ENCODE measurements around the gene ATP9B. TPM values are rescaled to one million over a fixed set of nuclear protein-coding genes. Genes with fewer than 3 reads are reported as not detected.
A peak's percentile ranks its signal among the peaks of the same experiment; 100 is the strongest.
"Not testable (repeated sequence)": the region's sequence is repeated elsewhere in the genome, so short reads cannot be mapped to it uniquely, and the experiment has no call there.

The ATP9B gene
- total RNA-seq, 1 donor from 2014 or later, result 39.7 TPM

GRCh38 chr18:79070486-79070885 is 1.3 kb downstream of the ATP9B start:
- DNase-seq (ENCODE audit: low read depth), result no peak

- DNase-seq (ENCODE audit: low read depth), result peak; percentile 19
These were observed 1.8 kb downstream of the ATP9B start for GRCh38 chr18:79071037-79071436.

- no peak for DNase-seq (ENCODE audit: low read depth)
These were observed 2.5 kb downstream of the ATP9B start for GRCh38 chr18:79071503-79072210.

DNA sequence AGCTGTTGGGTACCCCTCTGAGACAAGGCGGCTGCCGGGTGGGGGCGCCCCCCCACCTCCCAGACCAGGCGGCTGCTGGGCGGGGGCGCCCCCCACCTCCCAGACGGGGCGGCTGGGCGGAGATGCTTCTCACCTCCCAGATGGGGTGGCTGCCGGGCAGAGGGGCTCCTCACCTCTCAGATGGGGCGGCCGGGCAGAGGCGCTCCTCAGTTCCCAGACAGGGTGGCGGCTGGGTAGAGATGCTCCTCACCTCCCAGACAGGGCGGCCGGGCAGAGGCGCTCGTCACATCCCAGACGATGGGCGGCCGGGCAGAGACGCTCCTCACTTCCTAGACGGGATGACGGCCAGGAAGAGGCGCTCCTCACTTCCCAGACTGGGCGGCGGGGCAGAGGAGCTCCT is 3.5 kb downstream of the ATP9B start:
- not testable (repeated sequence) for DNase-seq (ENCODE audit: low read depth)

DNA sequence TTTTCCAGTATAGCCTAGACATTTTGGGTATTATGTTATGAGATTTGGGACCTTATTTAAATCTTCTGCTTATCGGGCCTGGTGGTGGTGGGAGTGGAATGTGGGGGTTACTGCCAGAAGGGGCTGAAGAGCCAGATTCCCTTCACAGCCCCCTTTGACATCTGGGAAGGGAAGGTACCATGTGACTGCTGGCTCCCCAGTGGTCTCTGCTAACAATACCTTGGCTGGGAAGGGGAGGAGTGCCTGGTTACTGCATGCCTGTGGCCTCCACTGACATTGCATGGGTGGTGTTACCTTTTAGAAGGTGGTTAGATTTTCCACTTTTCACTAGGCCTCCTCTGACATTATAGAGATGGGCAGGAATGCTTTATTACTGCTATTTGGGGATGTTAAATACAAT is 8.0 kb downstream of the ATP9B start:
- DNase-seq (ENCODE audit: low read depth), result no peak

- not testable (repeated sequence) for DNase-seq (ENCODE audit: low read depth)
These were observed 9.6 kb downstream of the ATP9B start for GRCh38 chr18:79078791-79079190.

DNA sequence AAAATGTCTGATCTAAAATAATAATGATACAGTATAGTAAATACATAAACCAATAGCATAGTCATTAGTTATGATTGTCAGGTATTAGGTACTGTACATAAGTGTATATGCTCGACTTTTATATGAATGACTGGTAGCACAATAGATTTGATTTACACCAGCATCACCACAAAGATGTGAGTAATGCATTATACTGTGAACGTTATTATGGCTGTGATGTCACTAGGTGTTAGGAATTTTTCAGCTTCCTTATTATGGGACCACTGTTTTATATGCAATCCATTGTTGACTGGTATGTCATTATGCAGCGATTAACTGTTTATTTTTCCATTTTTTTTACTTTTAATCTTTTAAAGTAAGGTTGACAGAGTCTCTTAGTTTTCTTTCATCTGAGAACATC is 23.7 kb downstream of the ATP9B start:
- no peak for DNase-seq (ENCODE audit: low read depth)

GRCh38 chr18:79093986-79094385 is 24.8 kb downstream of the ATP9B start:
- DNase-seq (ENCODE audit: low read depth), result no peak

- no peak for DNase-seq (ENCODE audit: low read depth)
These were observed 26.0 kb downstream of the ATP9B start for GRCh38 chr18:79095216-79095615.

GRCh38 chr18:79100944-79101343 is 31.8 kb downstream of the ATP9B start:
- DNase-seq (ENCODE audit: low read depth), result no peak

GRCh38 chr18:79102886-79103285 is 33.7 kb downstream of the ATP9B start:
- no peak for DNase-seq (ENCODE audit: low read depth)

DNA sequence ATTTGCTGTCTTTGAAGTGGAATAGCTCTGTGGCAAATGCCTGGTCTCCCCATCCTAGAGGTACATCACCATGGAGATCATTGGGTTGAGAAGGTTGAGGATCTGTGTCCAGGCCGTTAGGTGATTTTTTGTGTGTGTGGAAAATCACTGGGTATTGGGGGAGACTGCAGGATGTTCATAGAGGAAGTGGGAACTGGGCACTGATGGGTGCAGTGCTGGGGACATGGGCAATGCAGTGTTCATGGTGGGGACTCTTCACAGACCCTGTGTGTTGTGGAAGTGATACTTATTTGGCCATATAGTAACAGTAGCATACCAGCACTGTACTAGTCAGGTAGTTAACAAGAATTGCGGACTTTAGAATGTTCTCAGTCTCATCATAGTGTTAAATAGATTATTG is 34.9 kb downstream of the ATP9B start:
- DNase-seq (ENCODE audit: low read depth), result no peak

DNA sequence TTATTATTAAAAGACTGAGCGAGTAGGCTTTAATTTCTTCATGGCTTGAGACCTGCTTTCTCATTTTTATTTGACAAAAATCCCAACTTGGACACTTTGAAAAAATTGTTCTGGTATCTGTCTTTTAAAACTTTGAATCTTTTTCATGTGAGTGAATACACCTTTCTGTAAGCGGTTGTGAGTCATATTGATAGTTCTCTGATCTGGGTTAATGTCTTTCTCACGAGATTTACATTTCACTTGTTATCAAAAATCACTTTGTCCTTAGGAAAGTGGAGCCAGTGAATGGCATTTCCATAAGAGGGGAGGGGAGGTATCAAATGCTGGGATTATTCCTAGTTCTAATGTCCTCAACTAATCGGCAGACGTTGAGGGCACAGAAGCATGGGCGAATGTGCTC is 36.3 kb downstream of the ATP9B start:
- DNase-seq (ENCODE audit: low read depth), result no peak

- no peak for DNase-seq (ENCODE audit: low read depth)
These were observed 36.9 kb downstream of the ATP9B start for GRCh38 chr18:79106084-79106483.

GRCh38 chr18:79107886-79108285 is 38.7 kb downstream of the ATP9B start:
- DNase-seq (ENCODE audit: low read depth), result no peak

DNA sequence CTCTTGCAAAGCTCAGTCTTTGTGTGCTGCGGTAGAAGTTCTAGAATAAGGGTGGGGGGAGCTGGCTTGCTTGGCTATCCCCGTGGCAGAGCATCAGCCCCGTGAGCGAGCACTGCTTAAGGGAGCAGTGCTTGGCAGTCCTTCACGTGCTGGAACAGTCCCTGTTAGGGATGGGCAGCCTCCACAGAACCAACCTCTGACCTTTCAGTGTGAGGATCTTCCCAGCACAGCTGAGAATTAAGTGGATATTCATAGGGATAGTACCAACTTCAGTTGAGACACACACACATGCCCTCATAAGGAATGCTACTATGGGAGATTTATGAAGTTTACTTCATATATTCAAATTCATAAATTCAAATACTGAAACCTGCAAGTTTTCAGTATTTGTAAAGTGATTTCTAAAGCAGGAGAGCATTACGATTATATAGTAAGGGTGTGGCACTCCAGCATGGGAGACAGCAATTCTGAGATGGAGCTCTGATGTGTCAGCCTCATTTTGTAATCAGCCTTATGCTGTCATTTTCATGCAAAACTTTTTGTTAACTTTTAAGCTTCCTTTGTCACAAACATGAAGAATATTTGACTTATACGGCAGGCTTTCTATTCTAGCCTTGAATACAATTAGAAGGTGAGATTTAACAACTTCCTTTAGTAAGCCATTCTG is 39.5 kb downstream of the ATP9B start:
- DNase-seq (ENCODE audit: low read depth), result no peak

DNA sequence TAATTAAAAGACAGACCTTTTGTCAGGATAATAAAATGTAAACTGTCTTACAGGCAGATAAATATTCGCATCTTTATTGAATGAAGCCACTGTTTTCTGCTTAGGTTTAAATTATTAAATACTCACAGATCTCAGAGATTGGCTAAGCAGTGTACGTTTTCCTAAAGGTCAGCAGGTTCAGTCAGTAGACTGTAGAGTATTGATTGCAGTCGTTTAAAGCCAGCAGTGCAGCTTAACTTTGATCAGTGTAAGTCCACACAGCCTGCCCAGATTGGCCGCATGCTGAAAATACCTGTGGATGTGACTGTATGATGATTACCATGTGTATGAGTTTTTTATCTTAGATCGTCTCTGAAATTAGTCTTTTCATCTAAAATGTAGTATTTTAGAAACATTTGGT is 42.3 kb downstream of the ATP9B start:
- DNase-seq (ENCODE audit: low read depth), result no peak

DNA sequence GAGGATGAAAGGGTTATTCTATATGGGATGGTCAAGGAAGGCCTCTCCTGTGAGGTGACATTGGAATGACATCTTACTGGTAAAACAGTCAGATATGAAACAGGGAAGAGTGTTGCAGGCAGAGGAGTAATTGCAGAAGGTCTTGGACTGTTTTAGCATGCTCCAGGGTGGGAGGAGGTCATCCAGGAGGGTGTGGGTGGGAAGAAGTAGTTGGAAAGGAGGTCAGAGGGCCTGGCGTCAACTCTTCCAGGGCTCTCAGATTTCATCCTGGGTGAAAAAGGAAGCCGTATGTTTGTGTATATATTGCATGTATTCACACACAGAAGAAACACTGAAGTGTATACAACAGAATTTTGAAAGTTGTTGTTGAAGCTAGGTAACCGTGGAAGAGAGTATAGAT is 48.2 kb downstream of the ATP9B start:
- no peak for DNase-seq (ENCODE audit: low read depth)

DNA sequence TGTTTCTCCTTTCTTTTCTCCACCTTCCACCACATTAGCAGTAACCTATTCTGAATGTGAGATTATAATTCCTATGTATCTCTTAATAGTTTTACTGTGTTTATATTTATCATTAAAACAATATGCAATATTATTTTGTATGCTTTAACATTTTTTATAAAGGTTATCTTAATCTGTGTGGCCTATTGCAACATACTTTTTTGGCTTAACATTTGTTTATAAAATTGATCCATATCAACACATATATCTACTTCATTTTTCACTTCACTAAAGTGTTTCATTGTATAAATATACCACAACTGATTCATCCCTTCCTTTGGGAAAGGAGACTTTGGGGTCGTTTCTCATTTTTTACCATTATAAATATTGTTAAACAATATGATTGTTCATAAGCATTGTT is 48.6 kb downstream of the ATP9B start:
- no peak for DNase-seq (ENCODE audit: low read depth)

GRCh38 chr18:79118797-79119196 is 49.6 kb downstream of the ATP9B start:
- peak; percentile 57 for DNase-seq (ENCODE audit: low read depth)

DNA sequence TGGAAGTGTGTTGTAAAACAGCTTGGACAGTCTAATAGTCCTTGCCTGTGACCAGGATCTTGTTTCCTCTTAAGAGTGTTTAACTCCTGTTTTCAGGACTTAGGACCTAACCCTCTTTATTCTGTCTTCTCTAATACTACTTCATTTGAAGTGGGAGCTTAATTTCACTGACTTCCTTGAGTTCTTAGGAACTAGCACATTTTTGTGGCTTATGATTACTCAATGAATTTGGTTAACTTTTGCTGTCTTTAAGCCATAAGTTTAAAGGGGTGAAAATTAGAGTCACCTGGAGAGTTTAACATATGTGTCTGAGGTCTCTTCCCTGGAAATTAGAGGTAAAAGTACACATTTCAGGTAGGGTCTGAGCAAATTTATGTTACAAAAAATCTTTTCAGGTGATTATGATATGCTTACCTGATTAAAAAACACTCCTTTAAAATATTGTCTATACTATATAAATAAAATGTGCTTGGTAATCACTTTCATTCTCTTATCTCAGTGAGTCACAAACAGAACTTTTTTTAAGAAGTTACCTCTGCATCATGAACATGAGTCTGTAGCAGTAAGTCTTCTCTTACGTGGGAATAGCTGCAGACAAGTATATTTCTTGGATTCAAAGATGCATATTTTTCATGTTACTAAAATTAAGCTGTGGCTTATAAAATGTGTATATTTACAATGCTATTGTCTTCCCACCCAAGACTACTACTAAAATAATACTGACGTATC is 52.7 kb downstream of the ATP9B start:
- peak; percentile 69 for DNase-seq (ENCODE audit: low read depth)

GRCh38 chr18:79123948-79124347 is 54.8 kb downstream of the ATP9B start:
- DNase-seq (ENCODE audit: low read depth), result no peak

DNA sequence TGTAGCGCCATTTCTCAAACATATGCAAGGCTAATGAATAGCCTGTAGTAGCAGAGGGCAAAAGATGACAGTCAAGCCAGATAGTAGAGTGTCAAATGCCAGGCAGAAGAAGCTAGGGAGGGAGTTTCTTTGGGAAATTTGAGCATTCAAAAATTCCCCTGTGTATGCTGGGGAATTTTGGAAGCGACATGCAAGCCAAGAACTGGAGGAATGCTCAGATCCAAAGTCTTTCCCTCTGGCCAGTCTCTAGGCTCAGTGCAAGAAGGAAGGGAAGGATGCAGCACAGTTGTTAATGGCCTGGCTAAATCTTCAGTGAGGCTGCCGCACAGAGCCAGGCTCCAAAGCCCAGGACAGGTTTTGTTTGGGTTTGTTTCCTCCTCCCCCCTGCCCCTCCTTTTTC is 59.9 kb downstream of the ATP9B start:
- DNase-seq (ENCODE audit: low read depth), result no peak
